ENCODE results near the gene SPNS2. TPM values are rescaled to one million over a fixed set of nuclear protein-coding genes. Genes with fewer than 3 reads are reported as not detected.

SPNS2 gene
- total and polyA plus RNA-seq, 2 of the 8 experiments (the other 6 are each of a cell fraction or from before 2014, with no cell fraction given) = 1.2 to 1.5 TPM

- Histone ChIP-seq H3K27ac (ENCODE audit: low read depth, low read length) (no peak overlapping the region), H2BK12ac (ENCODE audit: low read depth, low read length) (peak overlapping the region; percentile 39; the same call in 1 of the 2 replicates), H3K9me3 (ENCODE audit: insufficient read depth in 2 of 2, low read depth in 1 of 2, low read length in 1 of 2) (no peaks in the 10 kb centered on the region), H4K5ac (ENCODE audit: insufficient read length, low read depth, low read length) (no peak overlapping the region), H3K4ac (replicated peaks; ENCODE audit: insufficient read length, low read depth, low read length) (no peak overlapping the region), H4K20me1 (replicated peaks in 1 of 2; ENCODE audit: control insufficient read depth in 1 of 2, insufficient read depth in 2 of 2, low read length in 2 of 2) (no peaks in the 10 kb centered on the region), H3K79me1 (ENCODE audit: low read depth, low read length) (no peaks in the 10 kb centered on the region), H3K4me2 (ENCODE audit: insufficient read depth in 1 of 2, low read depth in 2 of 2, low read length in 2 of 2) (no peak overlapping the region), H2BK5ac (ENCODE audit: low read depth, low read length) (no peak overlapping the region), H4K8ac (ENCODE audit: extremely low read depth, insufficient read depth, low read length) (no peak overlapping the region), H3K23me2 (ENCODE audit: low read depth, low read length) (peaks cover 4% of the 10 kb centered on the region; the same call in 1 of the 2 replicates), H2AK5ac (ENCODE audit: low read depth, low read length) (no peak overlapping the region), H3K23ac (ENCODE audit: insufficient read length) (no peak overlapping the region), H3K4me1 (replicated peaks in 1 of 4; ENCODE audit: control insufficient read depth in 3 of 4, insufficient read depth in 4 of 4, low read length in 3 of 4) (peaks cover 6 to 14% (median 7%) of the 10 kb centered on the region in 4 experiments; a peak in 6 of 7 replicates), H3K14ac (ENCODE audit: insufficient read length) (no peak overlapping the region), H4K91ac (replicated peaks; ENCODE audit: insufficient read length, low read length) (no peak overlapping the region), H3K27me3 (replicated peaks in 1 of 4; ENCODE audit: control insufficient read depth in 3 of 4, extremely low read depth in 1 of 4, insufficient read depth in 3 of 4, low read length in 3 of 4) (no peaks in the 10 kb centered on the region), H2AFZ (ENCODE audit: low read length) (no peak overlapping the region), H3K79me2 (ENCODE audit: control insufficient read depth in 1 of 2, insufficient read depth in 2 of 2, low read length in 2 of 2) (peaks cover 0 to 2% of the 10 kb centered on the region in 2 experiments; a peak in 3 of 4 replicates), H3K9ac (replicated peaks in 1 of 4; ENCODE audit: extremely low read depth in 1 of 4, low read depth in 3 of 4, low read length in 3 of 4) (no peak overlapping the region; a peak in 1 of 7 replicates), H2BK15ac (ENCODE audit: low read length) (no peak overlapping the region; the same call in 1 of the 2 replicates), H3K18ac (ENCODE audit: extremely low read depth, low read length) (no peak overlapping the region), H3K36me3 (ENCODE audit: control insufficient read depth in 2 of 4, insufficient read depth in 4 of 4, low read length in 3 of 4) (no peaks in the 10 kb centered on the region), H3K4me3 (ENCODE audit: extremely low read depth in 1 of 4, insufficient read depth in 2 of 4, low read depth in 3 of 4, low read length in 4 of 4) (no peak overlapping the region), H3K56ac (replicated peaks; ENCODE audit: insufficient read length, low read depth, low read length) (no peak overlapping the region), H2BK120ac (replicated peaks; ENCODE audit: low read depth, low read length) (no peak overlapping the region), H2BK20ac (ENCODE audit: low read length) (no peak overlapping the region)
- FAIRE-seq (no peak), DNase-seq (ENCODE audit: low read depth in 1 of 2, low spot score in 2 of 2) (no peak)
- POLR2A ChIA-PET (ENCODE audit: partially characterized antibody) = interaction anchor here (0.6 to 32.8 kb wide), 4 partner anchors 8 to 72 kb away, joined by 3 to 546 read pairs (median 3); no protein-coding TSS in a partner anchor
- CTCF ChIA-PET (ENCODE audit: partially characterized antibody) = interaction anchor here (0.8 to 4.1 kb wide), 11 partner anchors 11 to 139 kb away, joined by 3 to 32 read pairs (median 3); no protein-coding TSS in a partner anchor
- WGBS, 2 experiments (ENCODE audit: extremely low coverage in 1 of 2, insufficient coverage in 1 of 2, insufficient read length in 1 of 2, insufficient replicate concordance in 2 of 2, low coverage in 1 of 2, low lambda C conversion rate in 2 of 2, missing lambda C conversion rate in 1 of 2) = 78% methylated on average over 5 of the region's 5 CpGs; no CpG with 5 or more reads in 1 of the 2 experiments
- TF ChIP-seq TAF7 (optimal IDR thresholded peaks at IDR 0.05; ENCODE audit: borderline replicate concordance, low read depth, low read length) = no peak
- TF ChIP-seq EGR1 (IDR thresholded peaks at IDR 0.05; ENCODE audit: borderline replicate concordance, low read depth, low read length) = no peak
- no peak for TF ChIP-seq CBX8 (IDR thresholded peaks at IDR 0.05; ENCODE audit: borderline replicate concordance, low read depth, low read length)
- no peak for TF ChIP-seq SP1 (IDR thresholded peaks at IDR 0.05; ENCODE audit: low read depth, low read length)
- no peak for TF ChIP-seq BCL11A (IDR thresholded peaks at IDR 0.05; ENCODE audit: low read depth in 2 of 2, low read length in 2 of 2)
- no peak for TF ChIP-seq KDM4A (IDR thresholded peaks at IDR 0.05; ENCODE audit: low read depth, low read length, severe bottlenecking)
- no peak for TF ChIP-seq NANOG (IDR thresholded peaks at IDR 0.05; ENCODE audit: insufficient read depth, low read depth, low read length, poor library complexity, severe bottlenecking)
- TF ChIP-seq KDM1A (IDR thresholded peaks at IDR 0.05; ENCODE audit: borderline replicate concordance, low read length) = no peak
- TF ChIP-seq TCF12 (IDR thresholded peaks at IDR 0.05; ENCODE audit: low read depth, low read length) = no peak
- no peak for TF ChIP-seq TBP (IDR thresholded peaks at IDR 0.05; ENCODE audit: low read depth, low read length)
- TF ChIP-seq RXRA (IDR thresholded peaks at IDR 0.05; ENCODE audit: insufficient read depth, low read depth, low read length) = no peak
- TF ChIP-seq CHD2 (IDR thresholded peaks at IDR 0.05; ENCODE audit: low read length) = no peak
- TF ChIP-seq JUND (IDR thresholded peaks at IDR 0.05; ENCODE audit: low read length) = no peak
- no peak for TF ChIP-seq CBX5 (IDR thresholded peaks at IDR 0.05; ENCODE audit: low read depth, low read length)
- no peak for TF ChIP-seq GTF2F1 (IDR thresholded peaks at IDR 0.05; ENCODE audit: borderline replicate concordance, low read depth, low read length)
These were observed 61.3 kb downstream of the SPNS2 start for GRCh38 chr17:4559966-4560365.
